HepG2 (cell line): Measurements from ENCODE around the gene ACP5. TPM values are rescaled to one million over a fixed set of nuclear protein-coding genes. Genes with fewer than 3 reads are reported as not detected.
A peak's percentile ranks its signal among the peaks of the same experiment; 100 is the strongest.

Experiments
- ATAC-seq: fragments of 200-7000 bp; cut with Tn5 transposase; 3 replicates; pipeline ENCODE4 v1.9.1; 2020; ENCODE audit warnings: mild to moderate bottlenecking, moderate library complexity
- BruUV-seq: library from RNA; stranded (reverse); fragments of 400-500 nt; replicated peaks from 2 replicates; lab custom pipeline; 2021; lab: Mats Ljungman, UMichigan
- CTCF ChIA-PET: fragments of 300-600 bp; formaldehyde crosslinking; extraction: SDS; loops from one replicate; lab custom pipeline; 2021; ENCODE audit warnings: low total read pairs, inconsistent platforms, low intra/inter-chr PET ratio; lab: Yijun Ruan, JAX
- POLR2A ChIA-PET: fragments of 350-600 bp; sonication (Branson Sonifier 250); formaldehyde crosslinking; loops from one replicate; lab custom pipeline; 2020; ENCODE audit warnings: antibody characterized with exemption, inconsistent platforms; lab: Yijun Ruan, JAX
- DNase-seq: peaks from one replicate; pipeline ENCODE4 v3.0.0-alpha.2; 2015; ENCODE audit warnings: low spot score
- FAIRE-seq: peaks from 3 replicates; lab custom pipeline; 2011; peaks lifted over from hg19 to GRCh38; lab: Jason Lieb, UNC
- H2AFZ ChIP-seq: one replicate; pipeline ENCODE4 v1.6.1; 2011; ENCODE audit warnings: low read length, inconsistent platforms
- H3K27ac ChIP-seq: fragments of 300-600 bp; 3 replicates; pipeline ENCODE4 v1.8.0; 2011; ENCODE audit warnings: mixed run types, mild to moderate bottlenecking, mixed read lengths, low read length, inconsistent platforms; ENCODE audit not compliant: insufficient read depth; ENCODE audit errors: extremely low read length
- H3K27me3 ChIP-seq, 2 experiments: fragments of 200-600 bp in 1 of 2; 2 replicates in 1 of 2; 3 replicates in 1 of 2; pipeline versions ENCODE4 v1.6.0 to v1.8.0; 2011; ENCODE audit warnings: low read length in 2 of 2, mild to moderate bottlenecking in 2 of 2, moderate library complexity in 2 of 2, inconsistent platforms in 1 of 2; ENCODE audit not compliant: insufficient read depth in 2 of 2, control insufficient read depth in 1 of 2
- H3K36me3 ChIP-seq, 2 experiments: fragments of 200-600 bp in 1 of 2; replicated peaks in 1 of 2; 2 replicates in 1 of 2; 3 replicates in 1 of 2; pipeline versions ENCODE4 v1.5.1 to v1.8.0; 2011; ENCODE audit warnings: low read length in 2 of 2, inconsistent platforms in 1 of 2; ENCODE audit not compliant: insufficient read depth in 2 of 2, control insufficient read depth in 1 of 2
- H3K4me1 ChIP-seq: 2 replicates; pipeline ENCODE4 v1.5.1; 2012; ENCODE audit warnings: low read length, inconsistent platforms; ENCODE audit not compliant: insufficient read depth
- H3K4me2 ChIP-seq: 2 replicates; pipeline ENCODE4 v1.6.0; 2011; ENCODE audit warnings: low read depth, low read length, inconsistent platforms
- H3K4me3 ChIP-seq, 3 experiments: fragments of 200-600 bp in 1 of 3; sonication (generic), shearing (Covaris generic) in 1 of 3; replicated peaks in 1 of 3; 2 replicates each; pipeline ENCODE4 v1.5.1; 2011 to 2016; ENCODE audit warnings: low read length in 3 of 3, inconsistent platforms in 2 of 3, low read depth in 2 of 3, mild to moderate bottlenecking in 2 of 3, control low read depth in 1 of 3, mixed read lengths in 1 of 3; ENCODE audit not compliant: insufficient read depth in 1 of 3
- H3K79me2 ChIP-seq: one replicate; pipeline ENCODE4 v1.6.1; 2011; ENCODE audit warnings: low read length, inconsistent platforms; ENCODE audit not compliant: insufficient read depth
- H3K9ac ChIP-seq: 2 replicates; pipeline ENCODE4 v1.6.0; 2011; ENCODE audit warnings: mild to moderate bottlenecking, low read depth, low read length, inconsistent platforms; ENCODE audit not compliant: insufficient read depth
- H3K9me3 ChIP-seq: 2 replicates; pipeline ENCODE4 v1.5.1; 2012; ENCODE audit warnings: mild to moderate bottlenecking, low read length
- H4K20me1 ChIP-seq: 2 replicates; pipeline ENCODE4 v1.6.0; 2011; ENCODE audit warnings: inconsistent platforms, mild to moderate bottlenecking, low read length, moderate library complexity; ENCODE audit not compliant: insufficient read depth
- AGO1 ChIP-seq: fragments of 200-400 bp; formaldehyde crosslinking; IDR thresholded peaks from 2 replicates; pipeline ENCODE4 v1.6.1; 2017; ENCODE audit warnings: mild to moderate bottlenecking, low read depth, low read length, moderate library complexity; ENCODE audit not compliant: poor library complexity, severe bottlenecking
- AGO2 ChIP-seq: fragments of 200-400 bp; formaldehyde crosslinking; optimal IDR thresholded peaks from 2 replicates; pipeline ENCODE3; 2017; ENCODE audit warnings: mild to moderate bottlenecking, low read depth, low read length, moderate library complexity
- ARID2 ChIP-seq: sonication (generic); formaldehyde crosslinking; IDR thresholded peaks from 2 replicates; pipeline ENCODE4 v1.8.1; 2022; ENCODE audit warnings: mild to moderate bottlenecking, missing genetic modification reagents, borderline replicate concordance
- KDM4B ChIP-seq: sonication (generic); formaldehyde crosslinking; IDR thresholded peaks from 2 replicates; pipeline ENCODE4 v1.4.0; 2020; ENCODE audit warnings: missing genetic modification reagents
- POLR2G ChIP-seq: fragments of 200-400 bp; formaldehyde crosslinking; IDR thresholded peaks from 2 replicates; pipeline ENCODE4 v1.6.1; 2018; ENCODE audit warnings: mild to moderate bottlenecking, low read depth, low read length, moderate library complexity
- RAD21 ChIP-seq: fragments of 450-650 bp; formaldehyde crosslinking; IDR thresholded peaks from 2 replicates; pipeline ENCODE4 v1.5.0; 2020; ENCODE audit warnings: mild to moderate bottlenecking
- RBFOX2 ChIP-seq: fragments of 200-400 bp; formaldehyde crosslinking; IDR thresholded peaks from 2 replicates; pipeline ENCODE4 v1.6.1; 2017; ENCODE audit warnings: low read depth, mild to moderate bottlenecking, low read length
- SP140L ChIP-seq: sonication (generic); formaldehyde crosslinking; IDR thresholded peaks from 2 replicates; pipeline ENCODE4 v1.4.0; 2020; ENCODE audit warnings: missing genetic modification reagents, borderline replicate concordance
- STAG1 ChIP-seq: sonication (generic); formaldehyde crosslinking; IDR thresholded peaks from 2 replicates; pipeline ENCODE4 v1.4.0; 2020; ENCODE audit warnings: missing genetic modification reagents
- ZNF24 ChIP-seq: fragments of 450-650 bp; IDR thresholded peaks from 2 replicates; pipeline ENCODE4 v1.6.1; 2017; ENCODE audit warnings: antibody characterized with exemption, mild to moderate bottlenecking
- WGBS: methylation state at CpG from one replicate; pipeline ENCODE4 v1.1.6; 2017; ENCODE audit warnings: low lambda C conversion rate; 5-methylcytosine and 5-hydroxymethylcytosine counted together
- in situ Hi-C: cut with HindIII; loops from 2 replicates; pipeline ENCODE4 v1.10.0; 2017; ENCODE audit warnings: low pct_unique_long_range_greater_than_20kb; ENCODE audit not compliant: extremely low pct_ligation_motif_present
- intact Hi-C: fragments of 100-400 bp; cut with micrococcal nuclease; formaldehyde crosslinking; loops from one replicate; pipeline ENCODE4 v1.10.0; 2022; ENCODE audit not compliant: unreplicated experiment
- polyA plus RNA-seq, 8 experiments: library from polyadenylated mRNA; depleted of rRNA in 3 of 8; stranded (reverse) in 7 of 8; unstranded in 1 of 8; fragments of >200 nt; fragmentation: Illumina TruSeq in 4 of 8; extraction: Trizol in 4 of 8; gene quantifications; 2 replicates each; pipeline versions ENCODE4 v1.2.1 to v1.2.3, GENCODE V29; 2011 to 2016; ENCODE audit warnings: low read depth in 4 of 8, missing spikeins in 1 of 8, mixed read lengths in 1 of 8; ENCODE audit not compliant: insufficient read depth in 1 of 8
- total RNA-seq, 5 experiments: library from RNA; depleted of rRNA; stranded (reverse); fragments of >200 nt; fragmentation: Illumina TruSeq; extraction: Trizol; gene quantifications; 2 replicates each; pipeline ENCODE4 v1.2.3, GENCODE V29; 2016; ENCODE audit warnings: low read depth in 1 of 5
- TF ChIP-seq, protein P1 (sequence below): sonication (generic); formaldehyde crosslinking; IDR thresholded peaks from 2 replicates; pipeline ENCODE4 v1.5.0; 2020; ENCODE audit warnings: mild to moderate bottlenecking, missing genetic modification reagents, moderate library complexity
- TF ChIP-seq, protein P2 (sequence below): sonication (generic); formaldehyde crosslinking; IDR thresholded peaks from 2 replicates; pipeline ENCODE4 v1.4.0; 2020; ENCODE audit warnings: mild to moderate bottlenecking, missing genetic modification reagents
- TF ChIP-seq, protein P3 (sequence below): IDR thresholded peaks from 2 replicates; pipeline ENCODE4 v1.6.1; 2016; ENCODE audit warnings: low read depth
- TF ChIP-seq, protein P4 (sequence below): sonication (generic); formaldehyde crosslinking; IDR thresholded peaks from 2 replicates; pipeline ENCODE4 v1.4.0; 2020; ENCODE audit warnings: missing genetic modification reagents
- TF ChIP-seq, protein P5 (sequence below): sonication (generic); formaldehyde crosslinking; IDR thresholded peaks from 2 replicates; pipeline ENCODE4 v1.5.1; 2020; ENCODE audit warnings: mild to moderate bottlenecking, missing genetic modification reagents

ACP5 gene
- total and polyA plus RNA-seq, 2 of the 13 experiments (the other 11 are each of a cell fraction or from before 2014, with no cell fraction given): 1.3 to 6.7 TPM

DNA sequence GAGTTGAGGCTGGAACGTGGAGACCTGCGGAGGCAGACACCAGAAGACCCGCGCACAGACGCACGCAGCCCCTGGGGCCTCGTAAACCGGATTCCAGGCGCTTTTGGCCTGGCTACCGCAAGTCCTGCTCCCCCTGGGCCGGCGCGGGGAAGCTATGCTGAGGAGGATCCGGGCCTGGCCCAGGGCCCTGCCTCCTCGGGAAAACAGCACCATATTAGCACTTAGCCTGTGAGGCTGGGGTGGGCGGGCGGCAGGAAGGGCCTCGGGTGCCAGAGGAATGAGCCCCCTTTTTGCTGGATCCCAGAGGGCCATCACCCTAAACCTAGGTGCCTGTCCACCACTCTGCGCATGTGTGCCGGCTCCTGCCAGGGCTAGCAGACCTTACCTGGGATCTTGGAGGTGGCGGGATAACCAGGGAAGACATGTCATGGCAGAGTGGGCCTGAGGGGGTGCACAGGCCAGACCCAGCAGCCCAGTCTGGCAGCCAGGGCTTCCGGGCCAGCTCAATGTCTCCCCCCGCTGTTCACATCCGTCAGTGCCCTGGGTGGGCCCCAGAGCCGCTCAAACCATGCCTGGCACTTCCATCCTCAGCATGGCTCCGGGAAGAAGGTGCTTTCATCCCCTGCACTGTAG, 25.7 kb downstream of the ACP5 start:
- Histone ChIP-seq H3K9ac (no peak overlapping the region), H3K36me3 (peaks cover 5 to 15% of the 10 kb centered on the region in 2 experiments; a peak in 4 of 5 replicates), H3K79me2 (peaks cover 11% of the 10 kb centered on the region), H3K9me3 (no peaks in the 10 kb centered on the region), H3K4me3 (no peak overlapping the region), H4K20me1 (no peaks in the 10 kb centered on the region), H3K4me1 (peaks cover 16% of the 10 kb centered on the region), H3K27ac (no peak overlapping the region), H2AFZ (no peak overlapping the region), H3K27me3 (no peaks in the 10 kb centered on the region), H3K4me2 (no peak overlapping the region)
- intact Hi-C loops (no loop called here), in situ Hi-C loops (no loop called here)
- WGBS: 90% methylated on average over 10 of the region's 26 CpGs
- ATAC-seq (peak; percentile 75), FAIRE-seq (no peak), DNase-seq (no peak)
- CTCF ChIA-PET: no interaction called here
- BruUV-seq: no TSS peak
- POLR2A ChIA-PET: no interaction called here
- no peak for TF ChIP-seq ARID2 (CRISPR knock-in tag)
- TF ChIP-seq AGO1: peak; percentile 35
- peak; percentile 51; the same call in 1 of the 2 replicates for TF ChIP-seq STAG1
- TF ChIP-seq, protein P1, sequence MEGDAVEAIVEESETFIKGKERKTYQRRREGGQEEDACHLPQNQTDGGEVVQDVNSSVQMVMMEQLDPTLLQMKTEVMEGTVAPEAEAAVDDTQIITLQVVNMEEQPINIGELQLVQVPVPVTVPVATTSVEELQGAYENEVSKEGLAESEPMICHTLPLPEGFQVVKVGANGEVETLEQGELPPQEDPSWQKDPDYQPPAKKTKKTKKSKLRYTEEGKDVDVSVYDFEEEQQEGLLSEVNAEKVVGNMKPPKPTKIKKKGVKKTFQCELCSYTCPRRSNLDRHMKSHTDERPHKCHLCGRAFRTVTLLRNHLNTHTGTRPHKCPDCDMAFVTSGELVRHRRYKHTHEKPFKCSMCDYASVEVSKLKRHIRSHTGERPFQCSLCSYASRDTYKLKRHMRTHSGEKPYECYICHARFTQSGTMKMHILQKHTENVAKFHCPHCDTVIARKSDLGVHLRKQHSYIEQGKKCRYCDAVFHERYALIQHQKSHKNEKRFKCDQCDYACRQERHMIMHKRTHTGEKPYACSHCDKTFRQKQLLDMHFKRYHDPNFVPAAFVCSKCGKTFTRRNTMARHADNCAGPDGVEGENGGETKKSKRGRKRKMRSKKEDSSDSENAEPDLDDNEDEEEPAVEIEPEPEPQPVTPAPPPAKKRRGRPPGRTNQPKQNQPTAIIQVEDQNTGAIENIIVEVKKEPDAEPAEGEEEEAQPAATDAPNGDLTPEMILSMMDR: peak; percentile 69
- TF ChIP-seq, protein P2, sequence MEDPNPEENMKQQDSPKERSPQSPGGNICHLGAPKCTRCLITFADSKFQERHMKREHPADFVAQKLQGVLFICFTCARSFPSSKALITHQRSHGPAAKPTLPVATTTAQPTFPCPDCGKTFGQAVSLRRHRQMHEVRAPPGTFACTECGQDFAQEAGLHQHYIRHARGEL (CRISPR knock-in tag): peak; percentile 99
- no peak for TF ChIP-seq SP140L (CRISPR knock-in tag)
- TF ChIP-seq RAD21 (CRISPR knock-in tag): peak; percentile 49; the same call in 1 of the 2 replicates
- TF ChIP-seq, protein P3, sequence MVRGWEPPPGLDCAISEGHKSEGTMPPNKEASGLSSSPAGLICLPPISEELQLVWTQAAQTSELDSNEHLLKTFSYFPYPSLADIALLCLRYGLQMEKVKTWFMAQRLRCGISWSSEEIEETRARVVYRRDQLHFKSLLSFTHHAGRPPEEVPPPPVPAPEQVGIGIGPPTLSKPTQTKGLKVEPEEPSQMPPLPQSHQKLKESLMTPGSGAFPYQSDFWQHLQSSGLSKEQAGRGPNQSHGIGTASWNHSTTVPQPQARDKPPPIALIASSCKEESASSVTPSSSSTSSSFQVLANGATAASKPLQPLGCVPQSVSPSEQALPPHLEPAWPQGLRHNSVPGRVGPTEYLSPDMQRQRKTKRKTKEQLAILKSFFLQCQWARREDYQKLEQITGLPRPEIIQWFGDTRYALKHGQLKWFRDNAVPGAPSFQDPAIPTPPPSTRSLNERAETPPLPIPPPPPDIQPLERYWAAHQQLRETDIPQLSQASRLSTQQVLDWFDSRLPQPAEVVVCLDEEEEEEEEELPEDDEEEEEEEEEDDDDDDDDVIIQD: no peak
- TF ChIP-seq, protein P4, sequence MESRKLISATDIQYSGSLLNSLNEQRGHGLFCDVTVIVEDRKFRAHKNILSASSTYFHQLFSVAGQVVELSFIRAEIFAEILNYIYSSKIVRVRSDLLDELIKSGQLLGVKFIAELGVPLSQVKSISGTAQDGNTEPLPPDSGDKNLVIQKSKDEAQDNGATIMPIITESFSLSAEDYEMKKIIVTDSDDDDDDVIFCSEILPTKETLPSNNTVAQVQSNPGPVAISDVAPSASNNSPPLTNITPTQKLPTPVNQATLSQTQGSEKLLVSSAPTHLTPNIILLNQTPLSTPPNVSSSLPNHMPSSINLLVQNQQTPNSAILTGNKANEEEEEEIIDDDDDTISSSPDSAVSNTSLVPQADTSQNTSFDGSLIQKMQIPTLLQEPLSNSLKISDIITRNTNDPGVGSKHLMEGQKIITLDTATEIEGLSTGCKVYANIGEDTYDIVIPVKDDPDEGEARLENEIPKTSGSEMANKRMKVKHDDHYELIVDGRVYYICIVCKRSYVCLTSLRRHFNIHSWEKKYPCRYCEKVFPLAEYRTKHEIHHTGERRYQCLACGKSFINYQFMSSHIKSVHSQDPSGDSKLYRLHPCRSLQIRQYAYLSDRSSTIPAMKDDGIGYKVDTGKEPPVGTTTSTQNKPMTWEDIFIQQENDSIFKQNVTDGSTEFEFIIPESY: peak; percentile 59; the same call in 1 of the 2 replicates
- no peak for TF ChIP-seq ZNF24
- no peak for TF ChIP-seq POLR2G
- TF ChIP-seq RBFOX2: peak; percentile 51; the same call in 1 of the 2 replicates
- no peak for TF ChIP-seq KDM4B (CRISPR knock-in tag)
- TF ChIP-seq, protein P5, sequence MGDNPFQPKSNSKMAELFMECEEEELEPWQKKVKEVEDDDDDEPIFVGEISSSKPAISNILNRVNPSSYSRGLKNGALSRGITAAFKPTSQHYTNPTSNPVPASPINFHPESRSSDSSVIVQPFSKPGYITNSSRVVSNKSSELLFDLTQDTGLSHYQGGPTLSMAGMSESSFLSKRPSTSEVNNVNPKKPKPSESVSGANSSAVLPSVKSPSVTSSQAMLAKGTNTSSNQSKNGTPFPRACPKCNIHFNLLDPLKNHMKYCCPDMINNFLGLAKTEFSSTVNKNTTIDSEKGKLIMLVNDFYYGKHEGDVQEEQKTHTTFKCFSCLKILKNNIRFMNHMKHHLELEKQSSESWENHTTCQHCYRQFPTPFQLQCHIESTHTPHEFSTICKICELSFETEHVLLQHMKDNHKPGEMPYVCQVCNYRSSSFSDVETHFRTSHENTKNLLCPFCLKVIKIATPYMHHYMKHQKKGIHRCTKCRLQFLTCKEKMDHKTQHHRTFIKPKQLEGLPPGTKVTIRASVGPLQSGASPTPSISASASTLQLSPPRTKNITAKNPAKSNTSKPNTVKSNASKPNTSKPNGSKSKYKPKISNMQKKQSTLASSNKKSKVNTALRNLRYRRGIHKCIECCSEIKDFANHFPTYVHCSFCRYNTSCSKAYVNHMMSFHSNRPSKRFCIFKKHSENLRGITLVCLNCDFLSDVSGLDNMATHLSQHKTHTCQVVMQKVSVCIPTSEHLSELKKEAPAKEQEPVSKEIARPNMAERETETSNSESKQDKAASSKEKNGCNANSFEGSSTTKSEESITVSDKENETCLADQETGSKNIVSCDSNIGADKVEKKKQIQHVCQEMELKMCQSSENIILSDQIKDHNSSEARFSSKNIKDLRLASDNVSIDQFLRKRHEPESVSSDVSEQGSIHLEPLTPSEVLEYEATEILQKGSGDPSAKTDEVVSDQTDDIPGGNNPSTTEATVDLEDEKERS (CRISPR knock-in tag): no peak
- peak; percentile 85 for TF ChIP-seq AGO2
